ENCODE measurements around the gene LY6G6C. TPM values are rescaled to one million over a fixed set of nuclear protein-coding genes. Genes with fewer than 3 reads are reported as not detected.

The LY6G6C gene
- total RNA-seq, 1 donor from 2014 or later: 0.30 TPM

- no peak for TF ChIP-seq CTCF (IDR thresholded peaks at IDR 0.05)
- no peaks in the 10 kb centered on the region for H3K9me3 Mint-ChIP-seq (ENCODE audit: low read depth)
- H3K27ac Mint-ChIP-seq (ENCODE audit: unreplicated experiment): peak overlapping the region; percentile 97
These were observed 12.2 kb upstream of the LY6G6C start for GRCh38 chr6:31733734-31734133.

GRCh38 chr6:31732029-31732428, 10.5 kb upstream of the LY6G6C start:
- Mint-ChIP-seq H3K36me3 (ENCODE audit: low read depth) (peaks cover 29% of the 10 kb centered on the region), H3K27ac (ENCODE audit: unreplicated experiment) (peak overlapping the region; percentile 24)

More at GRCh38 chr6:31733734-31734133, 12.2 kb upstream of the LY6G6C start:
- peaks cover 23% of the 10 kb centered on the region for H3K36me3 Mint-ChIP-seq (ENCODE audit: low read depth)
- peaks cover 67% of the 10 kb centered on the region for H3K4me1 Mint-ChIP-seq (ENCODE audit: low read depth)
- peak overlapping the region; percentile 100 for H3K4me3 Mint-ChIP-seq (ENCODE audit: unreplicated experiment)
- no peaks in the 10 kb centered on the region for H3K27me3 Mint-ChIP-seq (ENCODE audit: low read depth)
- DNase-seq (ENCODE audit: low spot score): no peak

GRCh38 chr6:31730631-31731086, 9.1 kb upstream of the LY6G6C start:
- no peak for TF ChIP-seq CTCF (IDR thresholded peaks at IDR 0.05)
- no peaks in the 10 kb centered on the region for H3K27me3 Mint-ChIP-seq (ENCODE audit: low read depth)
- no peaks in the 10 kb centered on the region for H3K9me3 Mint-ChIP-seq (ENCODE audit: low read depth)
- DNase-seq (ENCODE audit: low spot score): no peak
- H3K36me3 Mint-ChIP-seq (ENCODE audit: low read depth): peaks cover 38% of the 10 kb centered on the region
- H3K4me3 Mint-ChIP-seq (ENCODE audit: unreplicated experiment): peak overlapping the region; percentile 98
- H3K27ac Mint-ChIP-seq (ENCODE audit: unreplicated experiment): peak overlapping the region; percentile 98
- H3K4me1 Mint-ChIP-seq (ENCODE audit: low read depth): peaks cover 47% of the 10 kb centered on the region

More at GRCh38 chr6:31732029-31732428, 10.5 kb upstream of the LY6G6C start:
- Mint-ChIP-seq H3K4me1 (ENCODE audit: low read depth) (peaks cover 53% of the 10 kb centered on the region), H3K4me3 (ENCODE audit: unreplicated experiment) (no peak overlapping the region), H3K9me3 (ENCODE audit: low read depth) (no peaks in the 10 kb centered on the region), H3K27me3 (ENCODE audit: low read depth) (no peaks in the 10 kb centered on the region)
- no peak for TF ChIP-seq CTCF (IDR thresholded peaks at IDR 0.05)
- no peak for DNase-seq (ENCODE audit: low spot score)

GRCh38 chr6:31729979-31730630, 8.6 kb upstream of the LY6G6C start:
- peak overlapping the region; percentile 98 for H3K4me3 Mint-ChIP-seq (ENCODE audit: unreplicated experiment)
- H3K4me1 Mint-ChIP-seq (ENCODE audit: low read depth): peaks cover 47% of the 10 kb centered on the region
- peaks cover 38% of the 10 kb centered on the region for H3K36me3 Mint-ChIP-seq (ENCODE audit: low read depth)
- H3K9me3 Mint-ChIP-seq (ENCODE audit: low read depth): no peaks in the 10 kb centered on the region
- TF ChIP-seq CTCF (IDR thresholded peaks at IDR 0.05): peak; percentile 9
- no peaks in the 10 kb centered on the region for H3K27me3 Mint-ChIP-seq (ENCODE audit: low read depth)
- peak overlapping the region; percentile 98 for H3K27ac Mint-ChIP-seq (ENCODE audit: unreplicated experiment)
- DNase-seq (ENCODE audit: low spot score): no peak

- DNase-seq (ENCODE audit: low spot score): no peak
- TF ChIP-seq CTCF (IDR thresholded peaks at IDR 0.05): peak; percentile 85
- Mint-ChIP-seq H3K27me3 (ENCODE audit: low read depth) (no peaks in the 10 kb centered on the region), H3K4me3 (ENCODE audit: unreplicated experiment) (peak overlapping the region; percentile 98), H3K4me1 (ENCODE audit: low read depth) (peaks cover 44% of the 10 kb centered on the region), H3K9me3 (ENCODE audit: low read depth) (no peaks in the 10 kb centered on the region), H3K27ac (ENCODE audit: unreplicated experiment) (peak overlapping the region; percentile 98), H3K36me3 (ENCODE audit: low read depth) (peaks cover 40% of the 10 kb centered on the region)
These were observed 8.0 kb upstream of the LY6G6C start for GRCh38 chr6:31729515-31729978.
